Gastrocnemius medialis (tissue), 4 donors: ENCODE data around the gene HRNR. TPM values are rescaled to one million over a fixed set of nuclear protein-coding genes. Genes with fewer than 3 reads are reported as not detected.
"Not testable (repeated sequence)": the region's sequence is repeated elsewhere in the genome, so short reads cannot be mapped to it uniquely, and the experiment has no call there.

Experiments
- ATAC-seq, 2 donors: fragments of 150-250 bp; one replicate each; pipeline ENCODE4 v1.9.1; 2016
- DNase-seq, 2 donors: peaks; one replicate each; pipeline ENCODE4 v3.0.0-alpha.2; 2019
- H3K27ac ChIP-seq, 4 donors: fragments of 200-600 bp; sonication (generic); 1 replicate in 1 of 4; 2 replicates in 3 of 4; pipeline ENCODE4 v1.5.1; 2016 to 2018; ENCODE audit warnings: mild to moderate bottlenecking in 2 of 4, moderate library complexity in 1 of 4
- H3K27me3 ChIP-seq, 3 donors: fragments of 200-600 bp; sonication (generic) in 2 of 3; 1 replicate in 1 of 3; 2 replicates in 2 of 3; pipeline versions ENCODE4 v1.5.1 to v1.6.0; 2016 to 2019; ENCODE audit warnings: mild to moderate bottlenecking in 1 of 3, moderate library complexity in 1 of 3
- H3K36me3 ChIP-seq, 2 donors: fragments of 200-600 bp; sonication (generic) in 1 of 2; one replicate each; pipeline ENCODE4 v1.5.1; 2017 to 2018
- H3K4me1 ChIP-seq, 2 donors: fragments of 200-600 bp; sonication (generic) in 1 of 2; one replicate each; pipeline ENCODE4 v1.5.1; 2016 to 2017; ENCODE audit warnings: mild to moderate bottlenecking in 2 of 2
- H3K4me3 ChIP-seq, 4 donors: fragments of 200-600 bp; sonication (generic) in 3 of 4; 1 replicate in 1 of 4; 2 replicates in 3 of 4; pipeline ENCODE4 v1.5.1; 2016 to 2019; ENCODE audit warnings: mild to moderate bottlenecking in 2 of 4
- H3K9me3 ChIP-seq, 3 donors: fragments of 200-600 bp; sonication (generic) in 2 of 3; 1 replicate in 1 of 3; 2 replicates in 2 of 3; pipeline ENCODE4 v1.5.1; 2016 to 2019
- POLR2A ChIP-seq, 2 donors: fragments of 450-650 bp; IDR thresholded peaks; one replicate each; pipeline ENCODE4 v1.6.1; 2017; ENCODE audit warnings: antibody characterized with exemption in 2 of 2, mild to moderate bottlenecking in 2 of 2, moderate library complexity in 2 of 2
- in situ Hi-C, 4 donors: fragments of 200-750 bp; cut with MboI; loops; one replicate each; pipeline versions ENCODE4 v1.15.0 to v1.8.0; 2017; ENCODE audit warnings: low sequenced_read_pairs in 4 of 4
- intact Hi-C: fragments of 100-400 bp; cut with DNase I; formaldehyde crosslinking; loops from one replicate; pipeline ENCODE4 v1.15.1; 2023; ENCODE audit warnings: low total_unique reads
- total RNA-seq, 4 donors: library from RNA; depleted of rRNA; stranded (reverse); fragments of >200 nt; gene quantifications; one replicate each; pipeline versions ENCODE4 v1.1.0 to v1.2.3, GENCODE V29; 2016
- TF ChIP-seq, protein P1 (sequence below), 5 experiments: fragments of 450-650 bp in 3 of 5; fragments of 200-600 bp in 2 of 5; sonication (generic) in 2 of 5; IDR thresholded peaks in 4 of 5; conservative IDR thresholded peaks in 1 of 5; 1 replicate in 4 of 5; 2 replicates in 1 of 5; pipeline ENCODE4 v1.5.1; 2016 to 2019; ENCODE audit warnings: antibody characterized with exemption in 5 of 5, mild to moderate bottlenecking in 3 of 5, moderate library complexity in 3 of 5

Gene HRNR
- total RNA-seq, 4 donors from 2014 or later = not detected

GRCh38 chr1:152225678-152226077, 1.7 kb upstream of the HRNR start:
- TF ChIP-seq POLR2A (IDR thresholded peaks at IDR 0.05) = no peak
- TF ChIP-seq, protein P1, sequence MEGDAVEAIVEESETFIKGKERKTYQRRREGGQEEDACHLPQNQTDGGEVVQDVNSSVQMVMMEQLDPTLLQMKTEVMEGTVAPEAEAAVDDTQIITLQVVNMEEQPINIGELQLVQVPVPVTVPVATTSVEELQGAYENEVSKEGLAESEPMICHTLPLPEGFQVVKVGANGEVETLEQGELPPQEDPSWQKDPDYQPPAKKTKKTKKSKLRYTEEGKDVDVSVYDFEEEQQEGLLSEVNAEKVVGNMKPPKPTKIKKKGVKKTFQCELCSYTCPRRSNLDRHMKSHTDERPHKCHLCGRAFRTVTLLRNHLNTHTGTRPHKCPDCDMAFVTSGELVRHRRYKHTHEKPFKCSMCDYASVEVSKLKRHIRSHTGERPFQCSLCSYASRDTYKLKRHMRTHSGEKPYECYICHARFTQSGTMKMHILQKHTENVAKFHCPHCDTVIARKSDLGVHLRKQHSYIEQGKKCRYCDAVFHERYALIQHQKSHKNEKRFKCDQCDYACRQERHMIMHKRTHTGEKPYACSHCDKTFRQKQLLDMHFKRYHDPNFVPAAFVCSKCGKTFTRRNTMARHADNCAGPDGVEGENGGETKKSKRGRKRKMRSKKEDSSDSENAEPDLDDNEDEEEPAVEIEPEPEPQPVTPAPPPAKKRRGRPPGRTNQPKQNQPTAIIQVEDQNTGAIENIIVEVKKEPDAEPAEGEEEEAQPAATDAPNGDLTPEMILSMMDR (IDR thresholded peaks at IDR 0.05 in 4 of 5, conservative IDR thresholded peaks at IDR 0.05 in 1 of 5) = no peak
- in situ Hi-C loops = no loop called here
- Histone ChIP-seq H3K9me3 (no peaks in the 10 kb centered on the region), H3K27ac (no peak overlapping the region), H3K36me3 (no peaks in the 10 kb centered on the region), H3K27me3 (no peaks in the 10 kb centered on the region), H3K4me3 (no peak overlapping the region), H3K4me1 (no peaks in the 10 kb centered on the region)
- DNase-seq (no peak), ATAC-seq (no peak)
- intact Hi-C loops = no loop called here

GRCh38 chr1:152220166-152221163, 3.5 kb downstream of the HRNR start:
- Histone ChIP-seq H3K4me1 (no peaks in the 10 kb centered on the region), H3K9me3 (no peaks in the 10 kb centered on the region), H3K4me3 (no peak overlapping the region), H3K27ac (no peak overlapping the region), H3K27me3 (no peaks in the 10 kb centered on the region), H3K36me3 (no peaks in the 10 kb centered on the region)
- in situ Hi-C loops (no loop called here), intact Hi-C loops (no loop called here)
- TF ChIP-seq, protein P1 (IDR thresholded peaks at IDR 0.05 in 4 of 5, conservative IDR thresholded peaks at IDR 0.05 in 1 of 5) = no peak
- no peak for TF ChIP-seq POLR2A (IDR thresholded peaks at IDR 0.05)
- DNase-seq (no peak), ATAC-seq (no peak)

DNA sequence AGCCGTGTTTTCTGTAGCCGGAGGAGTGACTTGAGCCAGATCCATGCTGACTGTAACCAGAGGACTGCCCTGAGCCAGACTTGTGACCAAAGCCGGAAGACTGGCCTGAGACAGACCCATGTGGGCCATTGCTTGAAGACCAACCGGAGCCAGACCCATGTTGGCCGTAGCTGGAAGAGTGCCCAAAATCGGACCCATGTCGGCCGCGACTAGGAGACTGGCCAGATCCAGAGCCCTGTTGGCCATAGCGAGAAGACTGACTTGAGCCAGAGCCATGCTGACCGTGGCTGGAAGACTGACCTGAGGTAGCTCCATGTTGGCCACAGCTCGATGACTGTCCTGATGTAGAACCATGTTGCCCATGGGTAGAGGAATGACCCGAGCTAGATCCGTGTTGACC, 4.6 kb downstream of the HRNR start:
- ATAC-seq, in situ Hi-C loops, intact Hi-C loops, H3K36me3 ChIP-seq, H3K9me3 ChIP-seq, H3K4me1 ChIP-seq, H3K27ac ChIP-seq, H3K4me3 ChIP-seq, H3K27me3 ChIP-seq, DNase-seq: not testable (repeated sequence)

GRCh38 chr1:152218762-152219436, 5.1 kb downstream of the HRNR start:
- H3K9me3 ChIP-seq = no peaks in the 10 kb centered on the region
- H3K4me1 ChIP-seq = no peaks in the 10 kb centered on the region
- intact Hi-C loops (no loop called here), in situ Hi-C loops (no loop called here)
- H3K4me3 ChIP-seq = no peak overlapping the region
- no peaks in the 10 kb centered on the region for H3K27me3 ChIP-seq
- H3K36me3 ChIP-seq = no peaks in the 10 kb centered on the region
- ATAC-seq (no peak), DNase-seq (no peak)
- TF ChIP-seq POLR2A (IDR thresholded peaks at IDR 0.05) = no peak
- TF ChIP-seq, protein P1 (IDR thresholded peaks at IDR 0.05 in 4 of 5, conservative IDR thresholded peaks at IDR 0.05 in 1 of 5) = no peak
- no peak overlapping the region for H3K27ac ChIP-seq

DNA sequence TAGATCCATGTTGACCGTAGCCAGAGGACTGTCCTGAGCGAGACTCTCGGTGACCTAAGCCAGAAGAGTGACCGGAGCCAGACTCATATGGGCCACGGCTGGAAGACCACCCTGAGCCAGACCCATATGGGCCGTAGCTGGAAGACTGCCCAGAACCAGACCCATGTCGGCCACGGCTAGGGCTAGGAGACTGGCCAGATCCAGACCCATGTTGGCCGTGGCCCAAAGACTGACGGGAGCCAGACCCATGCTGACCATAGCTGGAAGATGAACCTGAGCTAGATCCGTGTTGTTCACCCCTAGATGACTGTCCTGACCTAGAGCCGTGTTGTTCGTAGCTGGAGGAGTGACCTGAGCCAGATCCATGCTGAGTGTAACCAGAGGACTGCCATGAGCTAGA, 8.4 kb downstream of the HRNR start:
- intact Hi-C loops, ATAC-seq, in situ Hi-C loops: not testable (repeated sequence)

DNA sequence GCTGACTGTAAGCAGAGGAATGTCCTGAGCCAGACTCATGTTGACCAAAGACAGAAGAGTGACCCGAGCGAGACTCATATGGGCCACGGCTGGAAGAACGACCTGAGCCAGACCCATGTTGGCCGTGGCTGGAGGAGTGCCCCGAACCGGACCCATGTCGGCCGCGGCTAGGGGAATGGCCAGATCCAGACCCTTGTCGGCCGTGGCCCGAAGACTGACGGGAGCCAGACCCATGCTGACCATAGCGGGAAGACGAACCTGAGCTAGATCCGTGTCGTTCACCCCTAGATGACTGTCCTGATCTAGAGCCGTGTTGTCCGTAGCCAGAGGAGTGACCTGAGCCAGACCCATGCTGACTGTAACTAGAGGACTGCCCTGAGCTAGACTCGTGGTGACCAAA, 9.1 kb downstream of the HRNR start:
- H3K9me3 ChIP-seq, ATAC-seq, H3K36me3 ChIP-seq, in situ Hi-C loops, H3K4me3 ChIP-seq, DNase-seq, H3K27ac ChIP-seq, H3K4me1 ChIP-seq, H3K27me3 ChIP-seq, intact Hi-C loops: not testable (repeated sequence)

More for the DNA sequence above, 8.4 kb downstream of the HRNR start:
- not testable (repeated sequence) for H3K9me3 ChIP-seq, DNase-seq, H3K36me3 ChIP-seq, H3K4me1 ChIP-seq, H3K27ac ChIP-seq, H3K4me3 ChIP-seq, H3K27me3 ChIP-seq
